GM19468 (cell line): ENCODE measurements around the gene CHRNA4.
"Not testable (repeated sequence)": the region's sequence is repeated elsewhere in the genome, so short reads cannot be mapped to it uniquely, and the experiment has no call there.

Experiments
- ATAC-seq: cut with Tn5 transposase; IDR thresholded peaks from one replicate; pipeline ENCODE4 v1.9.1; 2021; ENCODE audit warnings: mild to moderate bottlenecking, moderate library complexity, moderate number of reproducible peaks; ENCODE audit not compliant: unreplicated experiment; ENCODE audit errors: extremely low read depth

Gene CHRNA4

DNA sequence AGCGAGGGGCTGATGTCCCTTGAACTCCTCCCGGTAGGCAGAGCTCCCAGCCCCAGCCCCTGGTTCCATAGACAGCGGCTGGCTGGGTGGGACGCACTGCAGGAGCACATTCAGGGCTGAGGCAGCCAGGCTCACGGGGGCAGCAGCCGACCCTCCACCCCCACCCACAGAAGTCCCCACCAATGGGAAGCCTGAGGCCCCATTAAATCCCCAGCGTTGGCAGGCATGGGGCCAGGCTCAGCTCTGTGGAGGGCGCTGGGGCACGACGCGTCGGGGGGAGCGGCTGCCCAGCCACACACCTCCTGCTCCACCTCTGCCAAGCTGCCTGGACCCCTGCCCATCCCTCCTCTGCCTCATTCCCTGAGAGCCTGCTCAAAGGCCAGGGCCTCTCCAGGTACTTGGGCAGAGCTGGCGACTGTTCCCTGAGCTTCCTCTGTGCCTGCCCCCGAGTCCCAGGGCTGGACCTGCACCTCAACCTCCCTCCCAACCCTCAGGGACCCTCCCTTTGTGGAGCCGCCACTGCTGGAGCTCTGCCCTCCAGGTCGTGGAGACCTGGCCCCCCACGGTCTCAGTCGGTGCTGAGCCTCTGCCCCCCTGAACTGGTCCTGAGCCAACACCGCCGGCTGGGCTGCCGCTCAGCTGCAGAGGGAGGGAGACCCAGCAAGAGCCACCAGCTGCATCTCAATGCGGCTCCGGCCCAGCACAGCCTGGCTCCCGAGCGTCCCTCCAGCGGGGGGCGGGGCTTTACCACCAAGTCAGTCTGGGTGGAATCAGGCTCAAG, 9.1 kb downstream of the CHRNA4 start:
- ATAC-seq: no peak

DNA sequence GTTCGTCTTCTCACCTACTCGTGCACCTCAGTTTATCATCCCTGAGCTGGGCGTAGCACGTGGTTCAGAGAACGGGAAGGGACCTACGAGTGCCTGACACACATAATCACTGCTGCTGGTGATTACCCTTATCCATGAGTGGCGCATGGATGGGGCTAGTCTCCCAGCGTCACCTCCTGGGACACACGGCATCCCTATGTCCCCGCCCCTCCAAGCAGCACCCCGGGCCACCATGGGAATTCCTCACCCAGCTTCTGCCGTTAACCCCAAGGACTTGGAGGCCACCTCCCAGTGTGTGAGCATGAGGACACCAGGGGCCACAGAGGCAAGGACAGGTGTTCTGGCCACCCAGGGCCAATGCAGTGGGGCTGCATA, 9.8 kb downstream of the CHRNA4 start:
- no peak for ATAC-seq

DNA sequence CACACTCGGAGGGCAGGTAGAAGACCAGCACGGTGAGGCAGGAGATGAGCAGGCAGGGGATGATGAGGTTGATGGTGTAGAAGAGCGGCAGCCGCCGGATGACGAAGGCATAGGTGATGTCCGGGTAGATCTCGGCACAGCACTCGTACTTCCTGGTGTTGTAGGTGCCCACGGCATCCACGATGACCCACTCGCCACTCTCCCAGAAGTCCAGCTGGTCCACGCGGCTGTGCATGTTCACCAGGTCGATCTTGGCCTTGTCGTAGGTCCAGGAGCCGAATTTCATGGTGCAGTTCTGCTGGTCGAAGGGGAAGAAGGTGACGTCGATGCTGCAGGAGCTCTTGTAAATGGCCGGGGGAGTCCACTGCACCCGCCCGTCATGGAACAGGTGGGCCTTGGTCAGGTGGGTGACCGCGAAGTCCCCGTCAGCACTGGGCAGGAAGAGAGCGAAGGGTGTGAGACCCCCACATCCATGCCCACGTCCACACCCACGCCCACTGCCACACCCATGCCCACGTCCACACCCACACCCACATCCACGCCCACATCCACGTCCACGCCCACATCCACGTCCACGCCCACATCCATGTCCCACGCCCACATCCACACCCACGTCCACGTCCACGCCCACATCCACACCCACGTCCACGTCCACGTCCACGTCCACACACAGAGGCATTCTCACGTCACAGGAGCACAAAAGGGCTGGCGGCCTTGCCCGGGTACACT, 10.4 kb downstream of the CHRNA4 start:
- ATAC-seq: no peak

DNA sequence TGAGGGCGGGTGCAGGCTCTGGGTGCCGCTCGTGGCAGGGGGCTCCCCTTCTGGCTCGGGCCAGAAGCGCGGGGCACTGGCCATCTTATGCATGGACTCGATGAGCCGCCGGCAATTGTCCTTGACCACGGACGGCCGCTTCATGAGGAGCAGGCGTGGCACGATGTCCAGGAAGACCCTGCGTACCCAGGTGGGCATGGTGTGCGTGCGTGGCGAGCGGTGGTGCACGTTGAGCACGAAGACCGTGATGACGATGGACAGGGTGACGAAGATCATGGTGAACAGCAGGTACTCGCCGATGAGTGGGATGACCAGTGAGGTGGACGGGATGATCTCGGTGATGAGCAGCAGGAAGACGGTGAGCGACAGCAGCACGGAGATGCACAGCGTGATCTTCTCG, 11.0 kb downstream of the CHRNA4 start:
- no peak for ATAC-seq

DNA sequence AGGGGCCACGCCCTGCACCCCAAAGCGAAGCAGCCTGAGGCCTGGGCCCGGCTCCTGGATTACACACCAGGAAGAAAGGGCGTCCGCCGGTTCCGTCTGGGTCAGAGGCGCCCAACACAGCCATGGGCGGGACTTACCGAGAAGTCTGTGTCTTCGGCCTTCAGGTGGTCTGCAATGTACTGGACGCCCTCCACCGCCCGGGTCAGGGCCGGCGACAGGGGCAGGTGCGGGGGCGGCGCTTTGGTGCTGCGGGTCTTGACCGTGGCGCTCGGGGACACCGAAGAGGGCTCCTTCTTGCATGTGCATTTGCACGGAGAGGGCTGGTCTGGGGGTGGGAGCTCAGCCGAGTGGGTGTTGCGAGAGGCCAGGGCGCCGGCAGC, 11.6 kb downstream of the CHRNA4 start:
- ATAC-seq: no peak

DNA sequence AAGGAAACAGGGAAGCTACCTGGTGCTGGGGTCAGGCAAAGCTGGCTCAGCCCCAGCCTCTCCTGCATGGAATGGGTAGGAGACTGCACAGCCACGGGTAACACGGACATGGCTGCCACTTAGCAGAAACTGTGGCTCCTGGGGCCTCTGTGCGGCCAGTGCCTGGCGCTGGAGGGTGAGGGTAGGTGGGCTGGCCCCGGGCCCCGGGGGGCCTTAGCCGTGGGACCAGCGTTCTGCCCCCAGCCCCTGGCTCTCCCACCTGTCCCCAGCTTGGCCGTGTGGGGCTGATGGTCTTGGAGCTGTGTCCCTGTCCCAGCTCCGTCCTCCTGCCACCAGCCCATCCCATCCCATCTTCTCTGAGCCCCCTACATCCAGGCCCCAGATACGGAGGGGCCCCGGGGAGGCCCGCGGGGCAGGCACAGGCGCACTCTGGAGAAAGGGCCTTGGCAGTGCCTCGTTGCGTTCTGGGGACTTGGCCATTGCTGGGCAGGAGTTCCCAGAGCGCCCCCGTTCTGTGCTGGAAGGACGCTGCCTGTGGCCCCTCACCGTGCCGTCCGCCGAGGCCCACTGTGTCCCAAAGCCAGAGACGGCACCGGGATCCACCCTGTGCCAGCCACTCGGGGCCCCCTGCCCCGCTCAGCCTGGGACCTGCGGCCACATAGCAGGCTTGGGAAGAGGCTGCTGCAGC, 12.2 kb downstream of the CHRNA4 start:
- ATAC-seq: no peak

DNA sequence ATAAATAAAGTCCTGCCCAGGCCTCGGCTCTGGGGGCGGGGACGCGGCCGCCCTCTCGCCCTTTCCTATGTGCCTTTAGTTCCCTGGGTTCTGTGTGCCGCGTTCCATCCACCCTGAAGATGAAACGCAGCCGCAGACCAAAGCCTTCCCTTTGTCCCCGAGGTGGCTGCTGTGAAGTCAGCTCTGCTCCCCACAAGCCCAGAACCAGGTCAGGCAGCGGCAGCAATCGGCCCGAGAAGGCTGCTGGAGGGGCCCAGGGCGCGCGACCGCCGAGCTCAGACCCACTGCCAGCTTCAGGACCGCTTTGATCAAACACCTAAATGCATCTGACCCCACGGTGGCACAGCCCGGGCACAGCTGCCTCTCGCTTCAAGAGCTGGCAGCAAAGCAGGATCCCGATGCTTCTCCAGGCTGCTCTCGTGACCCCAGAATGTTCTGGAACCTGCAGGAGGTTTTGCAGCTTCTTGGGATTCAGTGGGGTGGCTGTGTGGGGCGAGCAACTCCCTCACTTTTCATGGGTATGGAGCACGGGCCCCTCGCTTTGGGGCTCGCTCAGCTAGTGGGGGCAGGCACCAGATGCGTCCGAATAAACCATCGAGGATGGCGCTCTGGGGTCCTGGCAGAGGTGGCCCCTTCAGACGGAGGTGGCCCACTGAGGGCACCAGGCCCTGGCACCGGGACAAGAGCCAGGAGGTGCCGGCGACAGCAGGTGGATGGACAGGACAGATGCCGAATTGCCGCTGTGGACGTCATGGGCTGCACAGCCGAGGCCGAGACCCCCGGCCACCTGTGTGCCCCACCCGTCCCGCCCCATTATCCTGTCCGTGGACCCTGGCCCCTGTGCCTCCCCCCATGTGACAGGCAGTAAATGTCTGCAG, 13.0 kb downstream of the CHRNA4 start:
- ATAC-seq: no peak

DNA sequence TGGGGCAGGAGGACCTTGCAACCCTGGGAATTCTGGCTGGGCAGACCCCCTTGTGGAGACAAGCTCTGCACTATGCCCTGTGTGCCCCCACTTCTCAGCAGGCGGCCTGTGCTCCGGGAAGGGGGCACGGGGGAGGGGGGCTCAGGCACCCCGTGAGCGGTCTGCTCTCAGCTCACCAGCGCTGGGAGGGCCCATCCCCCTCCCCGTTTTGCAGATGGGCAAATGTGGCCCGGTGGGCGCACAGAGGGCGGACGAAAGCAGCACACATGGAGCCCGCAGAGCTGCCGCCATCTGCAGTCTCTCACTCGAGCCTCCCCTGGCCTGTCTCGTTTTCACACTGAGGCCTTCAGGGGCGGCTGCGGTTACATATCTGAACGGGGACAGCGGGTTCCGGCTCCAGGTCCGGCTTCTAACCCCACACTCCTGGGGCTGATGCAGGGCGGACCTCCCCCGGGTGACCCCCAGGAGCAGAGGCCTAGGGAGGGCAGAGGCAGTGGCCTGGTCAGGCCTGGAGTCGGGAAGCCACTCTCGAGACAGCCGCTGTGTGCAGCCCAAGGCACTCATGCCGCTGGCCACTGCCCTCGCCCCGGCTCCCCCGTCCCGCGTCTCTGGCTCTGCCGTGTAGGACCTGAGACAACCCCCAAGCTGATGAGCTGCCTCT, 13.9 kb downstream of the CHRNA4 start:
- ATAC-seq: no peak

DNA sequence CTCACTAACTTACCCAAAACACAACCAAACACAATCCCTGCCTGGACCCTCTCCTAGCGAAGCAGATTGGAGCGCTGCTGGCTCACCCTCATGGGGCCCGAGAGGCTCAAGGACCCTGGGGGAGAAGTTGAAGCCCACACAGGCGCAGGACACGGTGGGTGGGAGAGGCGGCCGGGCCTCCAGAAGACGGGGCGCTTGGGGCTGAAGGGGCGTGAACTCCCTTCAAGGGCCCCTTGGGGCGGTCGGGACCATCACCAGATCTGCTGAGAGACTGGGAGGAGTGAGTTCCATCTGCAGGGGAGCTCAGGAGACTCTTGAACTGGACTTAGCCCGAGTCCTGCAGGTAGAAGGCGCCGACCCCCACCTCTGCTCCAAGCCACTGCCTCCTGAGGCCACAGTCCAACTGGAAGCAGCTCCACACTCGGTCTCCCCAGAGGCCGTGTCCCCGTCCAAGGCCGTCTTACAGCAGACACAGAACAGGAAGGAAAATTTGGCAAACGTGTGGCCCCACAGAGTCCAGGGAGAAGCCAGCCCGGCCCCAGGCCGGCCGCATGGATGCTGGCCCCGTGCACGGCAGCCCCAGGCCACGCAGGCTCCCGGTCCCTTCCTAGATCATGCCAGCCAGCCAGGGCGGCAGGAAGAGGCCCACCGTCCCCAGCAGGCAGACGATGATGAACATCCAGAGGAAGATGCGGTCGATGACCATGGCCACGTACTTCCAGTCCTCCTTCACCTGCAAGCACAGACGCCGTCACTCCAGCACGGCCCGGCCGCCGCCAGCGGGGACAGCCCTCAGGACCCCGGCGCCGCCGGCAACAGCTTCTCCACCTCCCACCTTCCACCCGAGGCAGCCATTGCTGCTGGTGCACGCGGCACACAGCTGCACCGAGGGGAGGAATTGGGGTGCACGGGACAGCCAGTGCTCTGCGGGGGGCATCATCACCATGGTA, 14.7 kb downstream of the CHRNA4 start:
- ATAC-seq: no peak

DNA sequence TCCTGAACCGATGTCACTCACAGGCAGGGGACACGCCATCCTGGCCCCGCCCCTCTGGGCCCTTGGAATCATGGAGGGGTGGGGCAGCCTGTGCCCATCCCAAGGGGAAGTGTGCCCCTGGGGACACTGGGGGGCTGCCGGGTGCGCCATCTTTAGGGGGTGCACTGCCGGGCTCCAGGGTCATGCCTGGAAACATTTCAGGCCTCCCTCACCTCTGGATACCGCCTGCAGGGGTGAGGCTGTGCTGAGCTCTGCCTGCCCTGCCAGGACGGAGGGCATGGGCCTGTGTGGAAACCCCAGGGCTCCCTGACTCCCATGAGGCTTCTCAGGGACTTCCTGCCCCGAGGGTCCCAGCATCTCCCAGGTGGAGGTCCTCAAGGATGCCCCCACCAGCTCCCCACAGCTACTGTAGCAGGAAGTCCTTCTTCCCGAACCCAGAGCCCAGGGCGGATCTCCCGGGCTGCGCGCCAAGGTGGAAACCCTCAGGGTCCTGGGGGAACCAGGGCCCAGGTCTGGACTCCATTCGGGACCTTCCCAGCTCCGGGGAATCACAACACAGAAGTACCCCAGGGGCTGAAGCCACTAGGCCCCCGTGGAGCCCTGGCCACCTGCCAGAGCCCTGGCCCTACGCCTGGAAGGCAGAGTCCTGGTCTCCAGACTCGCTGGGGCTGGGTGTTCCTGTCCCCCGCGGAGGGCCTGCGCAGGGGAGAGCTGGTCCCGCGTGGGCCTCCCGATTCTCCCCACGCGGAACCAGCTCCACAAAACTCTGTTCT, 15.6 kb downstream of the CHRNA4 start:
- ATAC-seq: no peak

DNA sequence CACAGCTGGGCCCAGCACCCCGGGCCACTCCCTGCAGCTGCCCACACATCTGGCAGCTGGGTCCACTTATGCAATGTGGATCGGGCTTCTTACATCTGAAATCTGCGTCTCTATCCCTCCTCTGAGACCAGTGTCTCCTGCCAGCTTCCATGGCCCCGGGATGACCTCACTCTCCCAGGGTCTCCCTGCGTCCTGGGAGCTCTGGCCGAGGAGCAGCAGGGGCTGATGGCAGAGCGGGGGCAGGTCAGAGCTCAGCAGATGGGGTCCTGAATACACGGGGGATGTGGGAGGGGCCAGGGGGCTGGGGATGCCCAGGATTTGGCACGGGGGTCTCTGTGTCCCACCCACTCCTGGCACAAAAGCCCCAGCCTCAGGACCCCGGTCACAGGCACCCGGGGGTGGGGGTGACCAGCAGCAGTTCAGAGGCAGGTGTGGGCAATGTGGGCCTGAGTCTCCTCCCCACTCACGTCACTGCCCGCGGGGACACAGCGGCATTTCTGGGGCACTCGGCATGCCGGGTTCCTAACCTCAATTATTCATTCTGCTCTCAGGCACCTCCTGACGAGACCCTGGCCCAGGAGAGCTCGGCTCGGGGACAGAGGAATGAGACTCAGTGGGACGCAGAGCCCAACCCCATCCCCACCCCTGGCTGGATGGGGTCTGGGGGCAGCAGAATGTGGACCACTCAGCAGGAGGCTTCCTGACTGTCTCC, 16.4 kb downstream of the CHRNA4 start:
- no peak for ATAC-seq

DNA sequence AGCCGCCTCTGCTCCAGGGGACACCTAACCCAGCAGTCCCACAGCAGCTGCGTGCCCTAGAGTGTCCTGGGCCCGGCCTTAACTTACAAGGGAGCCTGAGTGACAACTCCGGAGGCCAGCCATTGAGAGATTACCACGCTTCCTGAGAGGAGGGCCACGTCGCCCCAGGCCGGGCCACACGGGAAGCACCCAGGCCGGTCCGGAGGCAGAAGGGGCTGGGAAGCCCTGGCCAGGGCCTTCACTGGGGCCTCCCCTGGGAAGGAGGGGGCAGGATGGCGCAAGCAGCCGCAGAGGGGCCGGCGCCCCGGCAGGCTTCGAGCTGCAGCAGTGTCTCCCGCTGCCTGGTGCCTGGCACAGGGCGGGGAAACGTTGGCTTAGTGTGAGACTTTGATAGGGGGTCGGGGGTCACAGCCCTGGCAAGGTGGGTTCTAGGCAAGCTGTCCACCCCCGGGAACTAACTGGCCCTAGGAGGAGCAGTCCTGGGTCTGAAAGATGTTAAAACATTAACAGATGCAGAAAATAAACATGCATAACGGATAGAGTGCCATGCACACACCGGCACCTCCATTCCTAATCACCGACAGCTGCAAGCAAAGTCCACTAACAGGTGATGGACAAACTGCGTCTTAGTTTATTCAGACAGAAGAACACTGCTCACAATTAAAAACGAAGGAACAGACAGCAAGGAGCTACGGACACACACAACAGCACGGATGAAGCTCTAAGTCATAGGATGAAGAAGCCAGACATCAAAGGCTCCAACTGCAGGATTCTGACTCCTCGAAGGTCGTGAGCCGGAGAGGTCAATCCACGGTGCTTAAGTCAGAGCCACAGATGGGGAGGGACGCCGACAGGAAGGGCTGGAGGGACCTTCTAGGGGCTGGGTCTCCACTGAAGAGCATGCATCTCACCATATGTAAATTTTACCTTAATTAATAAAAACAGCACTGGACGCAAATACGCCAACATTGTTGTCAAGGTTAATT, 17.4 kb downstream of the CHRNA4 start:
- no peak for ATAC-seq

DNA sequence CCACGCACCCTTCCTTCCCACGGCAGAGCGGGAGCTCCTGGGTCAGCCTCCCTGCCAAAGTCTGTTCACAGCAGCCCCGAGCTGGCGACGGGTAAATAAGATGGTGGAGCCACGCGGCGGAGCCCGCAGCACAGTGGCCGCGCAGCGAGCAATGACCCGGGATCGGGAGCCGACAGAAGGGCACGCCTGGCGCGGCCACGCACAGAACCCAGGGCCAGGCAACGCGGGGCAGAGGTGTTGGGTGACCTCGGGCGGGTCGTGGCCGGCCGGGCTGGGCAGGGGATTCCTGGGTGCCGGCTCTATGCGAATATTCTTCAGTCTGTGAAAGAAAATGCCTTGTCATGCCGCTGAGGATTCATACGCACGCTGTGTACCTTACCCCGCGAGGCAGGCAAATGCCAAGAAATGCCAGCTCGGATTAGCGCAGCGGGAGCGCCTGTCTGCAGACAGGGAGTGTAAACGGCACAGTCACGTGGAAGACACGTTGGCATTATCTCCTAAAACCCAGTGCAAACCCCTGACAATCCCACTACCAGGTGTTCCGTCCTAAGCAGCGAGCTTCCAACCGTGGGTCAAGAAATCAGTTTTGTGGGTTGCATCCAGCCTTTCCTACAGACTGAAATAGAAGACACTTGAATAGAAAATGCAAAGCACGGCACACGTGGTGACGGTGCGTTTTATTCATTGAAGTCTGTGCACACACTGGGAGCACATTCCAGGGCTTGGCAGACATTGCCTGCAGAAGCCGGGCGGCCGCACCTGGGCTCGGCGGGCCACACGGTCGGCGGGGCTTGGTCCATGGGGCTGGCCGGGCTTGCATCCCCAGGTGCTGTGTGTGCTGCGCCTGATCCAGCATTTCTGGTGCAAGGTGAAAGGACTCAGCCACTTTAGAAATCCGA, 18.3 kb downstream of the CHRNA4 start:
- ATAC-seq: no peak

DNA sequence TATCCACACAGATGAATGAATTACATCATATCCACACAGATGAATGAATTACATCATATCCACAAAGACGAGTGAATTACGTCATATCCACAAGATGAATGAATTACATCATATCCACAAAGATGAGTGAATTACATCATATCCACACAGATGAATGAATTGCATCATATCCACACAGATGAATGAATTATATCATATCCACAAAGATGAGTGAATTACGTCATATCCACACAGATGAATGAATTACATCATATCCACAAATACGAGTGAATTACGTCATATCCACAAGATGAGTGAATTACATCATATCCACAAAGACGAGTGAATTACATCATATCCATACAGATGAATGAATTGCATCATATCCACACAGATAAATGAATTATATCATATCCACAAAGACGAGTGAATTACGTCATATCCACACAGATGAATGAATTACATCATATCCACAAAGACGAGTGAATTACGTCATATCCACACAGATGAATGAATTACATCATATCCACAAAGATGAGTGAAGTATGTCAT, 20.9 kb downstream of the CHRNA4 start:
- not testable (repeated sequence) for ATAC-seq
